HepG2 (cell line): ENCODE data around the gene ZNF511.
A peak's percentile ranks its signal among the peaks of the same experiment; 100 is the strongest.

Experiments
- ATF2 ChIP-seq: sonication (generic); formaldehyde crosslinking; IDR thresholded peaks from 2 replicates; pipeline ENCODE4 v1.4.0; 2020; ENCODE audit warnings: missing genetic modification reagents
- JUND ChIP-seq: sonication (generic); formaldehyde crosslinking; IDR thresholded peaks from 2 replicates; pipeline ENCODE4 v1.8.0; 2022; ENCODE audit warnings: mild to moderate bottlenecking, missing genetic modification reagents
- TF ChIP-seq, protein P1 (sequence below): sonication (generic); formaldehyde crosslinking; IDR thresholded peaks from 2 replicates; pipeline ENCODE4 v1.5.0; 2020; ENCODE audit warnings: mild to moderate bottlenecking, missing genetic modification reagents, moderate library complexity

DNA sequence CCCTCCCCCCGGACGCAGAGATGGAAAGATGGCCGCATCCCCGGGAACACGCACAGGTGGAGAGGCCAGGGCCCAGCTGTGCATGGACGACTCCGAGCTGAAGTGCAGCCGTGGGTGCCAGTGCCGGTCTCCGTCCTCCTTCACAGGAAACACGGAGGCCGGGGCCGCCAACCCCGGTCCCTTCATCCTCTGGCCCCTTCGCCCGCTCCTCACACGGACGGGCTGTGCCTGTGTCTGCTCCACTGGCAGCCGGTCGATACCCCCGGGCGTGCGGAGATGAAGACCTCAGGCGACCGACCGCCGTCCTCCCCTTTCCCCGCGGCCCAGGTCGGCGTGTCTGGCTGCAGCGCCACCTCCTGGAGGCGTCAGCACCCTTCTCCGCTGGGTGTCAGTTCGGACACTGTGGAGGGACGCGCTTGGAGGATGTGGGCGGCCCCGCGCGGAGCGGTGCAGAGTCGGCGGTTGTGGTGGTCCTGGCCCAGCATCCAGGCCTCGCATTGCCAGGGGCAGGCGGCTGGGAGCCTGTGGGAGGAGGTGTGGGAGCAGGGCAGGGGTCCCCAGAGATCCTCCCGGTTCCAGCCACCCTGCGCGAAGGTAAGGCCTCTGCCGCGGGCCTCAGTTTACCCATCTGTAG lies 9.9 kb downstream of the ZNF511 start:
- TF ChIP-seq, protein P1, sequence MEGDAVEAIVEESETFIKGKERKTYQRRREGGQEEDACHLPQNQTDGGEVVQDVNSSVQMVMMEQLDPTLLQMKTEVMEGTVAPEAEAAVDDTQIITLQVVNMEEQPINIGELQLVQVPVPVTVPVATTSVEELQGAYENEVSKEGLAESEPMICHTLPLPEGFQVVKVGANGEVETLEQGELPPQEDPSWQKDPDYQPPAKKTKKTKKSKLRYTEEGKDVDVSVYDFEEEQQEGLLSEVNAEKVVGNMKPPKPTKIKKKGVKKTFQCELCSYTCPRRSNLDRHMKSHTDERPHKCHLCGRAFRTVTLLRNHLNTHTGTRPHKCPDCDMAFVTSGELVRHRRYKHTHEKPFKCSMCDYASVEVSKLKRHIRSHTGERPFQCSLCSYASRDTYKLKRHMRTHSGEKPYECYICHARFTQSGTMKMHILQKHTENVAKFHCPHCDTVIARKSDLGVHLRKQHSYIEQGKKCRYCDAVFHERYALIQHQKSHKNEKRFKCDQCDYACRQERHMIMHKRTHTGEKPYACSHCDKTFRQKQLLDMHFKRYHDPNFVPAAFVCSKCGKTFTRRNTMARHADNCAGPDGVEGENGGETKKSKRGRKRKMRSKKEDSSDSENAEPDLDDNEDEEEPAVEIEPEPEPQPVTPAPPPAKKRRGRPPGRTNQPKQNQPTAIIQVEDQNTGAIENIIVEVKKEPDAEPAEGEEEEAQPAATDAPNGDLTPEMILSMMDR (CRISPR knock-in tag) = peak; percentile 98
- TF ChIP-seq ATF2 (no peak), JUND (CRISPR knock-in tag) (no peak)
